HepG2 (cell line): ENCODE results near the gene TMEM14C. TPM values are rescaled to one million over a fixed set of nuclear protein-coding genes. Genes with fewer than 3 reads are reported as not detected.
A peak's percentile ranks its signal among the peaks of the same experiment; 100 is the strongest.

ENCODE experiments used
- ARID2 ChIP-seq: sonication (generic); formaldehyde crosslinking; IDR thresholded peaks from 2 replicates; pipeline ENCODE4 v1.8.1; 2022; ENCODE audit warnings: mild to moderate bottlenecking, missing genetic modification reagents, borderline replicate concordance
- CBX5 ChIP-seq: sonication (generic); formaldehyde crosslinking; IDR thresholded peaks from 2 replicates; pipeline ENCODE4 v1.4.0; 2020; ENCODE audit warnings: missing genetic modification reagents, borderline replicate concordance
- DDIT3 ChIP-seq: sonication (generic); formaldehyde crosslinking; IDR thresholded peaks from 2 replicates; pipeline ENCODE4 v1.4.0; 2020; ENCODE audit warnings: mild to moderate bottlenecking, missing genetic modification reagents
- HNRNPL ChIP-seq: fragments of 200-400 bp; formaldehyde crosslinking; IDR thresholded peaks from 2 replicates; pipeline ENCODE4 v1.6.1; 2017; ENCODE audit warnings: mild to moderate bottlenecking, low read depth, low read length
- JUNB ChIP-seq: sonication (generic); formaldehyde crosslinking; IDR thresholded peaks from 2 replicates; pipeline ENCODE4 v1.8.0; 2022; ENCODE audit warnings: missing genetic modification reagents, mild to moderate bottlenecking, borderline replicate concordance
- JUND ChIP-seq: sonication (generic); formaldehyde crosslinking; IDR thresholded peaks from 2 replicates; pipeline ENCODE4 v1.8.0; 2022; ENCODE audit warnings: mild to moderate bottlenecking, missing genetic modification reagents
- LRRFIP1 ChIP-seq: sonication (generic); formaldehyde crosslinking; conservative IDR thresholded peaks from 2 replicates; pipeline ENCODE4 v1.4.0; 2020; ENCODE audit warnings: missing genetic modification reagents
- NFKB2 ChIP-seq: sonication (generic); formaldehyde crosslinking; IDR thresholded peaks from 2 replicates; pipeline ENCODE4 v1.4.0; 2020; ENCODE audit warnings: missing genetic modification reagents, borderline replicate concordance
- PLSCR1 ChIP-seq: sonication (generic); formaldehyde crosslinking; IDR thresholded peaks from 2 replicates; pipeline ENCODE4 v1.5.0; 2020; ENCODE audit warnings: missing genetic modification reagents, mild to moderate bottlenecking, borderline replicate concordance
- PTBP1 ChIP-seq: fragments of 200-400 bp; formaldehyde crosslinking; IDR thresholded peaks from 2 replicates; pipeline ENCODE4 v1.6.1; 2018; ENCODE audit warnings: low read length, low read depth; ENCODE audit not compliant: poor library complexity, severe bottlenecking
- RAD21 ChIP-seq: fragments of 450-650 bp; formaldehyde crosslinking; IDR thresholded peaks from 2 replicates; pipeline ENCODE4 v1.5.0; 2020; ENCODE audit warnings: mild to moderate bottlenecking
- SIX1 ChIP-seq: sonication (generic); formaldehyde crosslinking; IDR thresholded peaks from 2 replicates; pipeline ENCODE4 v1.4.0; 2020; ENCODE audit warnings: missing genetic modification reagents, borderline replicate concordance
- SOX5 ChIP-seq: IDR thresholded peaks from 2 replicates; pipeline ENCODE4 v1.6.1; 2016; ENCODE audit warnings: borderline replicate concordance
- SYNCRIP ChIP-seq: fragments of 200-400 bp; formaldehyde crosslinking; IDR thresholded peaks from 2 replicates; pipeline ENCODE4 v1.6.1; 2018; ENCODE audit warnings: mild to moderate bottlenecking, low read depth, low read length; ENCODE audit not compliant: insufficient read depth
- XRCC5 ChIP-seq: fragments of 200-400 bp; formaldehyde crosslinking; optimal IDR thresholded peaks from 2 replicates; pipeline ENCODE3; 2017; ENCODE audit warnings: mild to moderate bottlenecking, low read length
- ZBTB7B ChIP-seq: sonication (generic); formaldehyde crosslinking; IDR thresholded peaks from 2 replicates; pipeline ENCODE4 v1.4.0; 2020; ENCODE audit warnings: missing genetic modification reagents
- ZNF598 ChIP-seq: sonication (generic); formaldehyde crosslinking; IDR thresholded peaks from 2 replicates; pipeline ENCODE4 v1.5.1; 2020; ENCODE audit warnings: mild to moderate bottlenecking, missing genetic modification reagents, borderline replicate concordance
- ZNF737 ChIP-seq: sonication (generic); formaldehyde crosslinking; IDR thresholded peaks from 2 replicates; pipeline ENCODE4 v1.5.0; 2020; ENCODE audit warnings: missing genetic modification reagents, mild to moderate bottlenecking, borderline replicate concordance
- ZNF772 ChIP-seq: sonication (generic); formaldehyde crosslinking; IDR thresholded peaks from 2 replicates; pipeline ENCODE4 v1.5.0; 2020; ENCODE audit warnings: mild to moderate bottlenecking, missing genetic modification reagents
- polyA plus RNA-seq, 8 experiments: library from polyadenylated mRNA; depleted of rRNA in 3 of 8; stranded (reverse) in 7 of 8; unstranded in 1 of 8; fragments of >200 nt; fragmentation: Illumina TruSeq in 4 of 8; extraction: Trizol in 4 of 8; gene quantifications; 2 replicates each; pipeline versions ENCODE4 v1.2.1 to v1.2.3, GENCODE V29; 2011 to 2016; ENCODE audit warnings: low read depth in 4 of 8, missing spikeins in 1 of 8, mixed read lengths in 1 of 8; ENCODE audit not compliant: insufficient read depth in 1 of 8
- total RNA-seq, 5 experiments: library from RNA; depleted of rRNA; stranded (reverse); fragments of >200 nt; fragmentation: Illumina TruSeq; extraction: Trizol; gene quantifications; 2 replicates each; pipeline ENCODE4 v1.2.3, GENCODE V29; 2016; ENCODE audit warnings: low read depth in 1 of 5
- TF ChIP-seq, protein P1 (sequence below): sonication (generic); formaldehyde crosslinking; IDR thresholded peaks from 2 replicates; pipeline ENCODE4 v1.9.0; 2021; ENCODE audit warnings: missing genetic modification reagents, borderline replicate concordance
- TF ChIP-seq, protein P2 (sequence below): IDR thresholded peaks from 2 replicates; pipeline ENCODE4 v1.6.1; 2016; ENCODE audit warnings: missing biosample characterization, missing genetic modification reagents, low read depth

TMEM14C gene
- total and polyA plus RNA-seq, 2 of the 13 experiments (the other 11 are each of a cell fraction or from before 2014, with no cell fraction given): 184 TPM

- TF ChIP-seq SIX1 (CRISPR knock-in tag): peak; percentile 65; the same call in 1 of the 2 replicates
- TF ChIP-seq LRRFIP1: peak; percentile 78; the same call in 1 of the 2 replicates
- TF ChIP-seq RAD21 (CRISPR knock-in tag): peak; percentile 37; the same call in 1 of the 2 replicates
- no peak for TF ChIP-seq PLSCR1 (CRISPR knock-in tag)
- TF ChIP-seq ZBTB7B (CRISPR knock-in tag): peak; percentile 62
- 0 out of 2 replicates have a peak, but pooled peaks have one; percentile 46 for TF ChIP-seq DDIT3 (CRISPR knock-in tag)
- peak; percentile 89 for TF ChIP-seq XRCC5
- TF ChIP-seq SOX5: peak; percentile 44; the same call in 1 of the 2 replicates
- 0 out of 2 replicates have a peak, but pooled peaks have one; percentile 35 for TF ChIP-seq HNRNPL
- TF ChIP-seq PTBP1: peak; percentile 100
- no peak for TF ChIP-seq SYNCRIP
- TF ChIP-seq NFKB2: peak; percentile 86
- peak; percentile 87 for TF ChIP-seq ARID2
- 0 out of 2 replicates have a peak, but pooled peaks have one; percentile 10 for TF ChIP-seq JUND (CRISPR knock-in tag)
- no peak; the same call in 1 of the 2 replicates for TF ChIP-seq ZNF737 (CRISPR knock-in tag)
- no peak; the same call in 1 of the 2 replicates for TF ChIP-seq JUNB (CRISPR knock-in tag)
- TF ChIP-seq CBX5 (CRISPR knock-in tag): 0 out of 2 replicates have a peak, but pooled peaks have one; percentile 11
- 0 out of 2 replicates have a peak, but pooled peaks have one; percentile 27 for TF ChIP-seq ZNF772 (CRISPR knock-in tag)
- TF ChIP-seq, protein P1, sequence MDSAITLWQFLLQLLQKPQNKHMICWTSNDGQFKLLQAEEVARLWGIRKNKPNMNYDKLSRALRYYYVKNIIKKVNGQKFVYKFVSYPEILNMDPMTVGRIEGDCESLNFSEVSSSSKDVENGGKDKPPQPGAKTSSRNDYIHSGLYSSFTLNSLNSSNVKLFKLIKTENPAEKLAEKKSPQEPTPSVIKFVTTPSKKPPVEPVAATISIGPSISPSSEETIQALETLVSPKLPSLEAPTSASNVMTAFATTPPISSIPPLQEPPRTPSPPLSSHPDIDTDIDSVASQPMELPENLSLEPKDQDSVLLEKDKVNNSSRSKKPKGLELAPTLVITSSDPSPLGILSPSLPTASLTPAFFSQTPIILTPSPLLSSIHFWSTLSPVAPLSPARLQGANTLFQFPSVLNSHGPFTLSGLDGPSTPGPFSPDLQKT (CRISPR knock-in tag): no peak; the same call in 1 of the 2 replicates
- TF ChIP-seq, protein P2, sequence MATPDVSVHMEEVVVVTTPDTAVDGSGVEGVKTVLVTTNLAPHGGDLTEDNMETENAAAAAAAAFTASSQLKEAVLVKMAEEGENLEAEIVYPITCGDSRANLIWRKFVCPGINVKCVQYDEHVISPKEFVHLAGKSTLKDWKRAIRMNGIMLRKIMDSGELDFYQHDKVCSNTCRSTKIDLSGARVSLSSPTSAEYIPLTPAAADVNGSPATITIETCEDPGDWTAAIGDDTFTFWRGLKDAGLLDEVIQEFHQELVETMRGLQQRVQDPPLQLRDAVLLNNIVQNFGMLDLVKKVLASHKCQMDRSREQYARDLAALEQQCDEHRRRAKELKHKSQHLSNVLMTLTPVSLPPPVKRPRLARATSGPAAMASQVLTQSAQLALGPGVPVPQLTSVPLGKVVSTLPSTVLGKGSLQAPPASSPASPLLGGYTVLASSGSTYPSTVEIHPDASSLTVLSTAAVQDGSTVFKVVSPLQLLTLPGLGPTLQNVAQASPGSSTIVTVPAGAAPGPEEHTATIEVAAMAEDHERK (CRISPR knock-in tag): no peak
- no peak for TF ChIP-seq ZNF598 (CRISPR knock-in tag)
Measured at GRCh38 chr6:10694302-10695085, 28.4 kb upstream of the TMEM14C start, which contains the start of the genes C6orf52 and PAK1IP1 (continued).
